NCI-H446 (cell line): ENCODE results near the gene KCNT1.

ENCODE experiments used
- DNase-seq, 2 experiments: peaks; one replicate each; lab custom pipeline; 2025; lab: John Stamatoyannopoulos, UW

Gene KCNT1

GRCh38 chr9:135727257-135727875, 25.4 kb downstream of the KCNT1 start:
- no peak for DNase-seq

GRCh38 chr9:135728436-135729110, 26.6 kb downstream of the KCNT1 start:
- DNase-seq = no peak

DNA sequence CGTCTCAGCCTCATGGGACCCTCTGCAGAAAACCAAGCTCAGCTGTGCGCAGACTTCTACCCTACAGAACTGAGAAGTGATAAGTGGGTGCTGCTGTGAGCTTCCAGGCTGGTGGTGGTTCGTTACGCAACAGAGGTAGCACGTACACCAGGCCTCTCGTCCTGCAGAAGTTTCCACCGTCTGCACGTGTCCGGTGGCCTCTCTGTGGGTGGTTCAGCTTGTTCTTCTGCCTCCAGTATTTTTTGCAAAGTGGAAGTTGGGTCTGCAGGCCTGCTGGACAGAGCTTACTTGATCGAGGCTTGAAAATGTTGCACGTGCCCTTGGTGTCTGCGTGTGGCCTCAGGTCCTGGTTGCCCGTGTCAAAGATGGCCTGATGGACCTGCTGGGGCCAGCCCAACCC, 27.5 kb downstream of the KCNT1 start:
- no peak for DNase-seq

DNA sequence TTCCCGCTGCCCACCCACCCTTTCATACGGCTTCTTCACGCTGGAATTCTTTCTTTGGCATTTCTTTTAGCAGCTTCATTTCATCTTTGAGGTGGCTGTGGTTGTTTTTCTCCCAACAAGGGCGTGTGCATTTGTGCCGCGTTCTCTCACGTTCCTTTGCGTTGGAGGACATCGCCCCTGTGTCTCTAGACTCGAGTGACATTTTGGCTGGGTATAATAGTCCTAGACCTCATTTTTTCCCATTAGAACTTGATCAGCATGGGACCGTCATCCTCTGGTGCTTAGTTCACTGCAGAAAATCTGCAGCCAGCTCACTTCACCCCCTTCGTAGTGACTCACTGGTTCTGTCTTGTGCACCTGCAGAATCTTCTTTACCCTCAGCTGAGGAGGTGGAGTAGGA, 29.5 kb downstream of the KCNT1 start:
- no peak for DNase-seq

GRCh38 chr9:135732569-135733257, 30.7 kb downstream of the KCNT1 start:
- no peak for DNase-seq

DNA sequence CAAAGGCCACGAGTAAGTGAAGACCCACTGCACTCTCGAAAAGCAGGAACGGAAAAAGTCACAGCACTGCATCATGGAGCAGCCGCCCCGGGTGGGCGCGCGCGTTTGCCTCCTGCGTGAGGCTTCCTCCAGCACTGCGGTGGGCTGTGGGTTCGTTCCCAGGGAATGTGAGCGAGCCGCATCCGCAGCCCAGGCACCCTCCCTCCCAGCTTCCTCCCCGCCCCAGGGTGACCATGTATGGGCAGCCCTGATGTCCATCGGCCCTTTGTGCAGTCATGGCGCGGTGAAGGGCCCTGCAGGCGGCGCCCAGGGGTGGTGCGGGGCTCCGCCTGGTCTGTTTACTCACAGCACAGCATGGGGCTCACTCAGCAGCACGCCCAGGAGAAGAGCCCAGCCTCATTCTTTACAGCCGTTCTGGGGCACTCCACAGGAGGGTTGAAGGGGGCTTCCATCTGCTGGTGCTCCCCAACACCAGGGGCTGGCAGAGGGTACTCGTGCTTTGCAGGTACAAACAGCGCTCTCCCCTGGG, 32.7 kb downstream of the KCNT1 start:
- DNase-seq = no peak

- no peak for DNase-seq
These were observed 34.4 kb downstream of the KCNT1 start for GRCh38 chr9:135736272-135736978.

DNA sequence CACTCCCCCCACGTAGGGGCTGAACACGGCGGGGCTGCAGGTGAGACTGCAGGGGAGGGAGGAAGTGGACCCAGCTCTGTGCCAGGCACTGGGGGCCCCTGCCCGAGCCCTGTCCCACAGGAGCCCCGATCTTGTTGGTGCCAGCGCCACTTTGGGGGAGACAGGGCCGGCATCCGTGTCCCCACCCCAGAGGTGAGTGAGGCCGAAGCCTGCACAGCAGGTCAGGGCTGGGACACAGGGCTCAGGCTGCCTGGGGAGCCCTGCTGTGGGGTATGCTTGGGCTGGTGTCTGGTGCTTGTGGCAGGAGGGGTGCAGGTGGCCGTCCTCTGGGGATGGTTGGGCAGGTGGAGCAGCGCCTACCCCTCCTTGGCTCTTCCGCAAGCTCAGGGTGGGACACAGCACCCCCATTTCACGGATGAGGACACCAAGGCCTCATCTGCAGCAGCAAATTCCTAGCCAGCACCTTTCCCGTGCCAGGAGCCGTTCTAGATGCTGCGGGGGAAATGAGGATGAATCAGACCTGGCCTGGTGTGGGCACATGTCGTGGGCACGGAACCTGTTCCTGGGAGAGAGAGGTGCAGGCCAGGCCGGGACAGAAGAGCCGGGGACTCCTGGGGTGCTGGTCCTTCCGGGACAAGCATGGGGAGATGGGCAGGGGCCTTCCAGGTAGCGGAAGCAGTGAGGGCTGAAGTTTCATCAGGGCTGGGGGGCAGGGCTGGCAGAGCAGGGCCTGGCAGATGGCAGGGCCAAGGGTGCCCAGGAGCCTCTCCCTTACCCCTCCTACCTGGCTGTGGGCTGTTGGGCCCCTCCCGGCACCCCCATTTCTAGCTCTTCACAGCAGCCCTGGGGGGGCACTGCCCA, 35.2 kb downstream of the KCNT1 start:
- no peak for DNase-seq

GRCh38 chr9:135737840-135738521, 36.0 kb downstream of the KCNT1 start:
- DNase-seq = no peak

DNA sequence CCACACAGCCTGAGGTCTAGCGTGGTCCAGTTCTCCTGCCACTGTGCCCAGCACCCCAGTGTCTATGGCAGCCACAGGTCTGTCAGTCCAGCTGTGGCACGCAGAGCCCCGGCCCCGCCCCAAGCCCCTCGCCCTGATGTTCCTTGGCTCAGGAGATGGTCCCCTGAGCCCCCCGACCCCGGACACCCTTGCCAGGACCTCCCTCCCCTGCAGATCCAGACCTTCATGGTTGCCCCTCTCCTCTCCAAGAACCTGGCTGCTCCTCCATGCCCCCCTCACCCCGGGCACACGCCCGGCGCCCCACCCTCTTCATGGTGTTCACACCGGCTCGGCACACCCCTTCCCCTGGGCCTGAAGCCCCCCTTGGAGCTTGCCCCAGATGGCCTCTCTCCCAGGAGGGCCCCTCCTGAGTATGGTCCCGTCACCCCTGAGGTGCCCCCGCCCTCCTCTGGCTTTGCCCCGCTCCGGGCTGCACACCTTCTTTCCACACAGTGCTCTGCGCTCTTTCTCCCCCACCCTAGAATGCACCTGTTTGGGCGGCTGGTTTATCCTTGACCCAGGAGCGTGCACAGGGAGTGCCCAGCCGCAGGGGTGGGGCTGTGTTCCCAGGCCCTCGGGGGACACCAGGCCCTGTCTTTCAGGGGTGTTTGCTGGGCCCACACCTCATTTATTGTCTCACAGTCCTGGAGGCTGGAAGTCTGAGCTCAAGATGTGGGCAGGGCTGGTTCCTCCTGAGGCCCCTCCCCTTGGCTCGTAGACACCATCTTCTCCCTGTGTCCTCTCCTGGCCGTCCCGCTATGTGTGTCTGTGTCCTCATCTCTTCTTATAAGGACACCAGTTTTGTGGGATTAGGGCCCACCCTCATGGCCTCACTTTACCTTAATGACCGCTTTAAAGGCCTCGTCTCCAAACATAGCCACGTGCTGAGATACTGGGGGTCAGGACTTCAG, 37.6 kb downstream of the KCNT1 start:
- no peak for DNase-seq

GRCh38 chr9:135741276-135742219, 39.6 kb downstream of the KCNT1 start:
- no peak for DNase-seq

DNA sequence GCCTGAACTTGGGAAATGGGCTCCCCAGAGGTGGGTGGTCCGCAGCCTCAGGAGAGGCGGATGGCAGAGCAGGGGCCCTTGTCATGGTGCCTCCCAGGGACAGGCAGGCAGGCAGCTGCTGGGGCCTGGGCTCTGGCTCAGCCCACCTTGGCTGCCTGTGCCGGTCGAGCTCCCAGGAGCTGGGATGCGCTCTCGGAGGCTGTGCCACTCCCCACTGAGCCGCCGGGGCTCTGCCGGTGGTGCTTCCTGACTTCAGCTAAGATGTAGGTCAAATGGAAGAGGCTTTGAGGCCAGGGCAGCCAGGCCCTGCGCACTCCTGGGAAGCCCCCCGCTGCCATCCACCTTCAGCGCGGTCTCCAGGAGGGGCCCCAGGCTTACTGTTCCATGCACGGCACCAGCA, 41.0 kb downstream of the KCNT1 start:
- no peak for DNase-seq

GRCh38 chr9:135743546-135744332, 41.8 kb downstream of the KCNT1 start:
- no peak for DNase-seq

DNA sequence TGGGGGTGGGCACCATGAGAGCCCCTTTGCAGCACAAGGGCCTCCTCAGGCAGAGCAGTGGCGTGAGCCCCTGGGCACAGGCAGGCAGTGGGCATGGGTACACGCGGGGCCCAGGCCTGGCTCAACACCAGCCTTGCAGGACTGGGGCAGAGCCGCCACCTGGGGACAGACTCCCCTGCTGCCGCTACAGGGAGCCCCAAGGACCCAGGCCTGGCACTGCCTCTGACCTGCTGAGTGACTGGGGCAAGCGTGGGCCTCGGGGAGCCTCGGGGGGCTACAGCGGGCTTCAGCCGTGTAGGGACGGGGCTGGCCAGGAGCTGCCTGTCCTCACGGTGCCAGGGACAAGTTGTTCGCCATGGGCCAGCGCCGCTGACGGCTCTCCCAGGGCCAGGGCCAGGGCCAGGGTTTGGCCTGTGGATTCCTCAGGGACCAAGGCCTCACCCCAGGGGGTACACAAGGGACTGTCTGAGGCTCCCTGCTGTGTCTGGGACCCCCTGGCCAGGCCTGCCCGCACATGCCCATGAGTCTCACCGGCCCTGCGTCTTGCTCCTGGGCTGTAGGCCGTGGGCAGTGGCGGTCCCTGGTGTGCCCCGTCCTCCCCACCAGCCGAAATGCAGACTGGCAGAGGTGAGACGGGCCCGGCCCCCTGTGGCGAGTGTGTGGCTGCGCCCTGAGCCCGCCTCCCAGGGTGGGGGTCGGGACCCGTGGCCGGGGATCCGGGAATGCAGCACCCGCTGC, 42.5 kb downstream of the KCNT1 start:
- DNase-seq = no peak

- no peak for DNase-seq
These were observed 43.2 kb downstream of the KCNT1 start for GRCh38 chr9:135745189-135745588.

DNA sequence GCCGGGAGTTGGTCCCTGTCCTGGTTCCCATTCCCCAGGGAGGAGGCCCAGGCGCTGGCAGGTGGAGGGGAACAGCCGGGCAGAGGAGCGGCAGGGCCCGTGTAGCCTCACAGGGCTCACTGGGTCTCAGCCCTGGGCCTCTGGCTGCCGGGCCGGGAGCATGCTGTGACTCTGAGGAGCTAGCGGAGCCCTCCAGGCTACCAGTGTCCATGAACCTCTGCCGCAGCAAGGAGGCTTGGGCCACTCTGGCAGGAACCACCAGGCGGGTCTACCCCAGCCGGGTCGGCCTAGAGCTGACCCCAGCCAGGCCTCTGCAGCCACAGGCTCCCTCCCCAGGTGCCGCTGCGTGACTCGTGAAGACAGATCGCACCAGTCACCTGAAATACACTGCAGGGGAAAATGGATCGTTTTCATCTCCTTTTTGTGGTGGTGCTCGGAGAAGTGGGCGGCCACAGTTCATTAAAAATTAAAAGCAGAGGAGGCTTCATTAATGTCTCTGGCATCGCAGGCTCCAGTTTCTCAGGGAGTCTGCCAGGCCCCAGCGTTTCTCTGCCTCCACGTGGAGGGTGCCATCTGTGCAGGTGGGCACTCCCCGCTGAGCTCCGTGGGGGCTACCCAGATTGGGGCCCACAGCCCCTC, 43.8 kb downstream of the KCNT1 start:
- no peak for DNase-seq

DNA sequence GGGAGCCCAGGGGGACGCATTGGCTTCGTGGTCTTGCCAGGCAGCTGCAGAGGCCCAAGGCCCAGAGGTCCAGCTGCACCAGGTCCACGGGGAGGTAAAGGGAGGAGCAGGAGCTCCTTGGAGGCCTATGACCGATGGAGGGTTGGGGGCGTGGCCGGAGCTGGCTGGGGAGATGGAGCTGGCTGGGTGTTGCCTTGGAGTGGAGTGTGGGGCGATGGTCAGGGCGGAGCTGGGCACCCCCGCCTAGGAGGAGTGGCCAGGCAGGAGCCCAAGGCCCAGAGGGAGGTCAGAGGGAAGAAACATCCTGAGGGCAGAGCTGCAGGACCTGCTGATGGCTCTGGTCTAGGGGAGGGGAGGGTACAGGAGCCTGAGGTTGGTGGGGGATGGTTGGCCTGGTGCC, 44.6 kb downstream of the KCNT1 start:
- DNase-seq = no peak
